Panc1 (cell line): ENCODE results near the gene TMEM132E. TPM values are rescaled to one million over a fixed set of nuclear protein-coding genes. Genes with fewer than 3 reads are reported as not detected.

ENCODE experiments used
- ATAC-seq: fragments of 200-7000 bp; cut with Tn5 transposase; 2 replicates; pipeline ENCODE4 v1.9.1; 2020; ENCODE audit warnings: mild to moderate bottlenecking, moderate library complexity
- BruUV-seq: library from RNA; stranded (reverse); fragments of 400-500 nt; replicated peaks from 2 replicates; lab custom pipeline; 2021; lab: Mats Ljungman, UMichigan
- CTCF ChIA-PET: fragments of 300-600 bp; sonication (Branson Sonifier 250); formaldehyde crosslinking; loops from one replicate; lab custom pipeline; 2022; ENCODE audit warnings: antibody characterized with exemption; lab: Charles Lee
- POLR2A ChIA-PET: fragments of 300-600 bp; sonication (Branson Sonifier 250); formaldehyde crosslinking; loops from one replicate; lab custom pipeline; 2022; ENCODE audit warnings: antibody characterized with exemption; lab: Charles Lee
- DNase-seq: peaks from one replicate; pipeline ENCODE4 v3.0.0-alpha.2; 2010; ENCODE audit warnings: low read depth, low spot score
- H3K27ac ChIP-seq: 2 replicates; pipeline ENCODE4 v1.5.1; 2011; ENCODE audit warnings: mild to moderate bottlenecking, low read length, inconsistent platforms
- H3K27me3 ChIP-seq: fragments of 200-500 bp; sonication (Bioruptor generic); 2 replicates; pipeline ENCODE4 v1.6.0; 2014; ENCODE audit warnings: low read length, inconsistent platforms; ENCODE audit not compliant: control insufficient read depth, insufficient read depth
- H3K36me3 ChIP-seq: fragments of 200-500 bp; sonication (Bioruptor generic); 2 replicates; pipeline ENCODE4 v1.5.1; 2014; ENCODE audit warnings: inconsistent platforms, mild to moderate bottlenecking, low read length, moderate library complexity; ENCODE audit not compliant: control insufficient read depth, insufficient read depth
- H3K4me1 ChIP-seq: 2 replicates; pipeline ENCODE4 v1.5.1; 2011; ENCODE audit warnings: inconsistent platforms, mild to moderate bottlenecking, low read length, moderate library complexity; ENCODE audit not compliant: control insufficient read depth, insufficient read depth
- H3K4me3 ChIP-seq, 2 experiments: 2 replicates each; pipeline ENCODE4 v1.5.1; 2011 to 2012; ENCODE audit warnings: low read depth in 2 of 2, low read length in 2 of 2, mild to moderate bottlenecking in 2 of 2, inconsistent platforms in 1 of 2, moderate library complexity in 1 of 2
- H3K9me3 ChIP-seq: fragments of 200-500 bp; sonication (Bioruptor generic); 2 replicates; pipeline ENCODE4 v1.5.1; 2014; ENCODE audit warnings: low read depth, mild to moderate bottlenecking, inconsistent platforms, low read length, moderate library complexity; ENCODE audit not compliant: control insufficient read depth, insufficient read depth
- CTCF ChIP-seq: fragments of 450-650 bp; IDR thresholded peaks from 2 replicates; pipeline ENCODE4 v1.5.1; 2017; ENCODE audit warnings: mild to moderate bottlenecking
- POLR2AphosphoS5 ChIP-seq: IDR thresholded peaks from 2 replicates; pipeline ENCODE4 v1.6.1; 2012; ENCODE audit warnings: mild to moderate bottlenecking, low read depth, low read length, moderate library complexity
- REST ChIP-seq, 2 experiments: IDR thresholded peaks; 2 replicates each; pipeline ENCODE4 v1.6.1; 2011 to 2012; ENCODE audit warnings: low read depth in 2 of 2, control low read depth in 1 of 2, low read length in 1 of 2, mild to moderate bottlenecking in 1 of 2, moderate library complexity in 1 of 2; ENCODE audit not compliant: insufficient read depth in 1 of 2
- SIN3A ChIP-seq: IDR thresholded peaks from 2 replicates; pipeline ENCODE4 v1.6.1; 2012; ENCODE audit warnings: low read depth, mild to moderate bottlenecking, low read length, moderate library complexity, borderline replicate concordance; ENCODE audit not compliant: insufficient read depth
- TCF7L2 ChIP-seq: IDR thresholded peaks from 2 replicates; pipeline ENCODE4 v1.6.1; 2011; ENCODE audit warnings: mild to moderate bottlenecking, low read depth, low read length, inconsistent platforms
- in situ Hi-C: cut with HindIII; loops from 2 replicates; pipeline ENCODE4 v1.10.0; 2016; ENCODE audit warnings: low sequenced_read_pairs, low pct_unique_long_range_greater_than_20kb
- intact Hi-C: fragments of 100-400 bp; cut with micrococcal nuclease; formaldehyde crosslinking; loops from one replicate; pipeline ENCODE4 v1.10.0; 2022; ENCODE audit not compliant: unreplicated experiment
- total RNA-seq: library from RNA; stranded (reverse); gene quantifications from one replicate; pipeline ENCODE4 v1.2.1, GENCODE V29; 2021; ENCODE audit not compliant: unreplicated experiment

TMEM132E gene
- total RNA-seq, 1 experiment from 2014 or later = not detected

GRCh38 chr17:34549966-34550365 is 29.4 kb upstream of the TMEM132E start:
- CTCF ChIA-PET = no interaction called here
- BruUV-seq = no TSS peak
- no peak for DNase-seq
- POLR2A ChIA-PET = no interaction called here
- no peak overlapping the region for H3K27ac ChIP-seq
- H3K4me1 ChIP-seq = no peaks in the 10 kb centered on the region
- peaks cover 34% of the 10 kb centered on the region for H3K27me3 ChIP-seq
- H3K36me3 ChIP-seq = no peaks in the 10 kb centered on the region
- no peaks in the 10 kb centered on the region for H3K9me3 ChIP-seq
- H3K4me3 ChIP-seq = no peak overlapping the region
- TF ChIP-seq POLR2AphosphoS5 (no peak), CTCF (no peak), SIN3A (no peak)
- intact Hi-C loops = loop anchor here (10.0 kb wide), 1 partner anchor 415 kb away; the partner anchor contains the start of genes CCT6B and ZNF830
- in situ Hi-C loops = no loop called here
- ATAC-seq = no peak

- in situ Hi-C loops (no loop called here), intact Hi-C loops (no loop called here)
- DNase-seq = no peak
- TF ChIP-seq CTCF (no peak), REST (IDR thresholded peaks at IDR 0.05; ENCODE audit: insufficient read depth in 1 of 2, low read depth in 2 of 2, low read length in 1 of 2) (no peak), SIN3A (no peak), POLR2AphosphoS5 (no peak), TCF7L2 (no peak)
- CTCF ChIA-PET = no interaction called here
- Histone ChIP-seq H3K27me3 (peaks cover 28% of the 10 kb centered on the region), H3K9me3 (no peaks in the 10 kb centered on the region), H3K4me3 (no peak overlapping the region), H3K36me3 (no peaks in the 10 kb centered on the region), H3K27ac (no peak overlapping the region), H3K4me1 (no peaks in the 10 kb centered on the region)
- POLR2A ChIA-PET = no interaction called here
- no peak for ATAC-seq
- no TSS peak for BruUV-seq
These were observed 25.5 kb upstream of the TMEM132E start for GRCh38 chr17:34553907-34554306.

DNA sequence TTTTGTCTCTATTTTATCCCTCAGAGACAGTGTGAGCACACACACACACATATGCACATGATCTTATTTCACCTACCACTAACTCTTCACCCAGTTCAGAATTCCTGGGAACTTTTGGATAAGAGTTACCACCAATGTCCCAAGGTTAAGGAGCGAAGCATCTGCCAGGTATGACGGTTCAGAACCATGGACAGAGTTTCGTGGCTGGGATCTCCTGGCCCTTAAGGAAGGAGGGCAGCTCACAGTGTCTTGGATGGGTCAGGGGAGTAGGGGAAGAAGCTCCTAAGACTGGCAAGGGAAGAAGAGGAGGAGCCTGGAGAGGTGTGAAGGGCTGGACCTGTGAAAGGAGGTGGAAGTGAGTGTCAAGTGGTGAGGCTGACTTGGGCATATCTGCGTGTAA is 23.0 kb upstream of the TMEM132E start:
- CTCF ChIA-PET = no interaction called here
- TF ChIP-seq CTCF = no peak
- peak; percentile 91 to 92 for TF ChIP-seq REST (IDR thresholded peaks at IDR 0.05; ENCODE audit: insufficient read depth in 1 of 2, low read depth in 2 of 2, low read length in 1 of 2)
- Histone ChIP-seq H3K36me3 (no peaks in the 10 kb centered on the region), H3K27ac (no peak overlapping the region), H3K4me1 (no peaks in the 10 kb centered on the region), H3K27me3 (peaks cover 19% of the 10 kb centered on the region), H3K4me3 (no peak overlapping the region), H3K9me3 (no peaks in the 10 kb centered on the region)
- intact Hi-C loops = no loop called here
- DNase-seq (no peak), ATAC-seq (no peak)
- in situ Hi-C loops = no loop called here
- BruUV-seq = no TSS peak
- POLR2A ChIA-PET = no interaction called here
